PC-9 (cell line): Measurements from ENCODE around the gene NRXN2.

ENCODE experiments used
- EZH2 ChIP-seq: fragments of 200-600 bp; sonication (generic); IDR thresholded peaks from 2 replicates; pipeline ENCODE4 v1.8.0; 2017; ENCODE audit warnings: antibody characterized with exemption, low read depth
- TF ChIP-seq, protein P1 (sequence below): fragments of 200-600 bp; sonication (generic); conservative IDR thresholded peaks from 2 replicates; pipeline ENCODE4 v1.6.1; 2017; ENCODE audit warnings: mixed run types, antibody characterized with exemption, mild to moderate bottlenecking, moderate library complexity

DNA sequence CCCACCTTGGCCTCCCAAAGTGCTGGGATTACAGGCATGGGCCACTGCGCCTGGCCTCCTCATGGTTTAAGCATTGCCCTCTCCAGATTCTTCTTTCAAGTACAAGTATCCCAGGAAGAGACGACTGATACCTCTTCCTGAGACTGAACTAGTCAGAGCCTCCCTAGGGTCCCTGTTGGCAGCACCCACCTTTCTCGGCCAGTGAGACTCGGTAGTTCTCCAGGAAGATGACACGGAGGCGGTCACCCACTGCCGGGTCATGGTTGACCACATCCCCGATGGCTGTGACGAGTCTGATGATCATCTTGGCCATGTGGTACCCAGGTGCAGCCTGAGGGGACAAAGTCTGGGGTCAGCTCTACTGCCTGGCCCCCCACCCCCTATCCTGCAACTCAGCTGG, 28.1 kb upstream of the NRXN2 start:
- no peak for TF ChIP-seq EZH2
- TF ChIP-seq, protein P1, sequence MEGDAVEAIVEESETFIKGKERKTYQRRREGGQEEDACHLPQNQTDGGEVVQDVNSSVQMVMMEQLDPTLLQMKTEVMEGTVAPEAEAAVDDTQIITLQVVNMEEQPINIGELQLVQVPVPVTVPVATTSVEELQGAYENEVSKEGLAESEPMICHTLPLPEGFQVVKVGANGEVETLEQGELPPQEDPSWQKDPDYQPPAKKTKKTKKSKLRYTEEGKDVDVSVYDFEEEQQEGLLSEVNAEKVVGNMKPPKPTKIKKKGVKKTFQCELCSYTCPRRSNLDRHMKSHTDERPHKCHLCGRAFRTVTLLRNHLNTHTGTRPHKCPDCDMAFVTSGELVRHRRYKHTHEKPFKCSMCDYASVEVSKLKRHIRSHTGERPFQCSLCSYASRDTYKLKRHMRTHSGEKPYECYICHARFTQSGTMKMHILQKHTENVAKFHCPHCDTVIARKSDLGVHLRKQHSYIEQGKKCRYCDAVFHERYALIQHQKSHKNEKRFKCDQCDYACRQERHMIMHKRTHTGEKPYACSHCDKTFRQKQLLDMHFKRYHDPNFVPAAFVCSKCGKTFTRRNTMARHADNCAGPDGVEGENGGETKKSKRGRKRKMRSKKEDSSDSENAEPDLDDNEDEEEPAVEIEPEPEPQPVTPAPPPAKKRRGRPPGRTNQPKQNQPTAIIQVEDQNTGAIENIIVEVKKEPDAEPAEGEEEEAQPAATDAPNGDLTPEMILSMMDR = no peak
